NCI-H2107 treated with DMSO at 0.1 percent for 48 hours (cell line): ENCODE results near the gene CBARP.

ENCODE experiments used
- DNase-seq: peaks from one replicate; lab custom pipeline; 2025; ENCODE audit not compliant: unreplicated experiment; lab: John Stamatoyannopoulos, UW

Gene CBARP

GRCh38 chr19:1275260-1275975 lies 37.6 kb upstream of the CBARP start, which contains the start of gene FAM174C:
TSS of gene FAM174C (plus strand) at chr19:1275530. CDS start at chr19:1275550, 20 bp downstream.
- DNase-seq, result peak; percentile 74

GRCh38 chr19:1274852-1275259 lies 37.1 kb upstream of the CBARP start:
- DNase-seq, result no peak

GRCh38 chr19:1274081-1274851 lies 36.5 kb upstream of the CBARP start:
- no peak for DNase-seq

GRCh38 chr19:1273263-1274041 lies 35.6 kb upstream of the CBARP start:
- DNase-seq, result no peak

- DNase-seq, result no peak
Measured at GRCh38 chr19:1272423-1273262, 34.8 kb upstream of the CBARP start.

- no peak for DNase-seq
Measured at GRCh38 chr19:1271528-1272422, 34.0 kb upstream of the CBARP start.

GRCh38 chr19:1270854-1271527 lies 33.2 kb upstream of the CBARP start:
- DNase-seq, result no peak

- no peak for DNase-seq
Measured at GRCh38 chr19:1270213-1270853, 32.5 kb upstream of the CBARP start.

GRCh38 chr19:1269478-1270212 lies 31.8 kb upstream of the CBARP start:
- DNase-seq, result peak; percentile 35

GRCh38 chr19:1269065-1269477 lies 31.3 kb upstream of the CBARP start, which contains the start of gene CIRBP:
TSS of gene CIRBP (plus strand) at chr19:1269332. CDS start at chr19:1270934, 1,602 bp downstream.
- peak; percentile 88 for DNase-seq

- no peak for DNase-seq
Measured at GRCh38 chr19:1268226-1269064, 30.6 kb upstream of the CBARP start.

GRCh38 chr19:1267477-1268225 lies 29.8 kb upstream of the CBARP start:
- no peak for DNase-seq

- DNase-seq, result no peak
Measured at GRCh38 chr19:1266916-1267476, 29.2 kb upstream of the CBARP start.

GRCh38 chr19:1266129-1266915 lies 28.5 kb upstream of the CBARP start:
- no peak for DNase-seq

GRCh38 chr19:1265615-1266128 lies 27.9 kb upstream of the CBARP start:
- no peak for DNase-seq
